Measurements from ENCODE around the gene A2M. TPM values are rescaled to one million over a fixed set of nuclear protein-coding genes. Genes with fewer than 3 reads are reported as not detected.

The A2M gene
- total RNA-seq, 1 experiment from 2014 or later = 1.2 TPM

GRCh38 chr12:9148926-9149325, 33.2 kb upstream of the A2M start:
- no peak overlapping the region for H3K56ac ChIP-seq (ENCODE audit: insufficient read length, low read depth, low read length)
- no peak overlapping the region for H2AK5ac ChIP-seq (ENCODE audit: insufficient read length, low read length)
- H2BK5ac ChIP-seq (ENCODE audit: insufficient read length, low read length) = no peak overlapping the region
- no peaks in the 10 kb centered on the region for H3K27me3 ChIP-seq (ENCODE audit: insufficient read depth, low read length)
- H2BK120ac ChIP-seq (ENCODE audit: low read depth, low read length, poor library complexity, severe bottlenecking) = no peak overlapping the region
- H3K4me1 ChIP-seq (ENCODE audit: insufficient read depth, low read length) = no peaks in the 10 kb centered on the region
- DNase-seq = no peak
- no peak overlapping the region for H3K23ac ChIP-seq (ENCODE audit: insufficient read length, low read depth, low read length)
- Mint-ChIP-seq H3K27ac (no peak overlapping the region), H3K9me3 (peaks cover 20% of the 10 kb centered on the region in 2 experiments), H3K4me3 (no peak overlapping the region), H3K27me3 (ENCODE audit: low read depth) (no peaks in the 10 kb centered on the region; the same call in 1 of the 2 replicates), H3K36me3 (ENCODE audit: insufficient read depth in 1 of 3, low read depth in 3 of 3) (peaks cover 5 to 19% (median 13%) of the 10 kb centered on the region in 3 experiments), H3K4me1 (peaks cover 0 to 3% of the 10 kb centered on the region in 2 experiments; a peak in 1 of 4 replicates)
- H3K14ac ChIP-seq (ENCODE audit: insufficient read depth, low read length) = no peak overlapping the region
- no peak overlapping the region for H3K4ac ChIP-seq (ENCODE audit: low read depth, low read length)
- no peak overlapping the region for H3K4me2 ChIP-seq (ENCODE audit: insufficient read depth, insufficient read length, low read length)
- no peaks in the 10 kb centered on the region for H3K23me2 ChIP-seq (ENCODE audit: insufficient read length, low read depth, low read length, poor library complexity, severe bottlenecking)
- H2BK15ac ChIP-seq (ENCODE audit: low read depth, low read length) = no peak overlapping the region
- no peak overlapping the region for H2BK20ac ChIP-seq (ENCODE audit: low read depth, low read length, poor library complexity, severe bottlenecking)
- no CpG with 5 or more reads among the region's 2 CpGs for WGBS (ENCODE audit: extremely low coverage, insufficient read length, low lambda C conversion rate)
- H4K8ac ChIP-seq (replicated peaks; ENCODE audit: insufficient read length, low read depth, low read length) = no peak overlapping the region
- H2AFZ ChIP-seq (ENCODE audit: low read length) = no peak overlapping the region
- no peaks in the 10 kb centered on the region for H3K79me2 ChIP-seq (ENCODE audit: insufficient read depth, low read length)
- no peak overlapping the region for H3K27ac ChIP-seq (ENCODE audit: insufficient read length, low read depth, low read length)
- no peak overlapping the region for H4K5ac ChIP-seq (ENCODE audit: insufficient read length, low read depth, low read length)
- H3K18ac ChIP-seq (ENCODE audit: insufficient read length, low read depth, low read length) = no peak overlapping the region
- peaks cover 6% of the 10 kb centered on the region for H3K9me3 ChIP-seq (ENCODE audit: control insufficient read depth, low read depth, low read length)
- H4K91ac ChIP-seq (ENCODE audit: insufficient read length, low read depth, low read length) = no peak overlapping the region
- no peak overlapping the region for H2BK12ac ChIP-seq (ENCODE audit: insufficient read length, low read depth, low read length)
- no peak overlapping the region for H3T11ph ChIP-seq (ENCODE audit: low read length)
- no peak for TF ChIP-seq CTCF (conservative IDR thresholded peaks at IDR 0.05)
- no peaks in the 10 kb centered on the region for H3K79me1 ChIP-seq (ENCODE audit: insufficient read depth, low read depth, low read length, poor library complexity, severe bottlenecking)
- no peak overlapping the region for H3K9ac ChIP-seq (ENCODE audit: extremely low read depth, insufficient read length, low read length)
- H4K20me1 ChIP-seq (ENCODE audit: control insufficient read depth, insufficient read depth, insufficient read length) = no peaks in the 10 kb centered on the region

Measured in H9 (cell line).